Measurements from ENCODE around the gene C12orf76. TPM values are rescaled to one million over a fixed set of nuclear protein-coding genes. Genes with fewer than 3 reads are reported as not detected.

C12orf76 gene
- total and polyA plus RNA-seq, 2 experiments from 2014 or later = 14.3 to 14.5 TPM

- H3K79me2 ChIP-seq (replicated peaks; ENCODE audit: insufficient read depth) = no peaks in the 10 kb centered on the region
- H3K27ac Mint-ChIP-seq = no peak overlapping the region
- no peaks in the 10 kb centered on the region for H3K4me1 Mint-ChIP-seq
Observed at GRCh38 chr12:110084314-110085015, 36.1 kb upstream of the C12orf76 start.

More at GRCh38 chr12:110084314-110085015, 36.1 kb upstream of the C12orf76 start:
- TF ChIP-seq REST (IDR thresholded peaks at IDR 0.05; ENCODE audit: unreplicated experiment) (no peak), ZNF331 (CRISPR knock-in tag; IDR thresholded peaks at IDR 0.05; ENCODE audit: low read depth) (no peak), ZNF114 (CRISPR knock-in tag; IDR thresholded peaks at IDR 0.05) (no peak), CTCF (conservative IDR thresholded peaks at IDR 0.05; ENCODE audit: low read depth in 2 of 2) (no peak), JUNB (IDR thresholded peaks at IDR 0.05; ENCODE audit: unreplicated experiment) (no peak), ETS1 (IDR thresholded peaks at IDR 0.05) (no peak), POLR2AphosphoS5 (IDR thresholded peaks at IDR 0.05; ENCODE audit: low read depth) (no peak), NANOG (IDR thresholded peaks at IDR 0.05; ENCODE audit: borderline replicate concordance) (no peak), EZH2phosphoT487 (IDR thresholded peaks at IDR 0.05; ENCODE audit: unreplicated experiment) (no peak), CREB1 (CRISPR knock-in tag; IDR thresholded peaks at IDR 0.05; ENCODE audit: low read depth) (no peak), ZNF462 (CRISPR knock-in tag; IDR thresholded peaks at IDR 0.05) (no peak), STAT1 (IDR thresholded peaks at IDR 0.05; ENCODE audit: unreplicated experiment) (no peak), EZH2 (IDR thresholded peaks at IDR 0.05; ENCODE audit: low read depth, unreplicated experiment) (no peak)
- H3K4me3 ChIP-seq = no peak overlapping the region
- H3K36me3 ChIP-seq (ENCODE audit: insufficient read depth) = no peaks in the 10 kb centered on the region
- no peak overlapping the region for H3K4me2 ChIP-seq
- H3F3A ChIP-seq (replicated peaks; ENCODE audit: low read depth) = no peaks in the 10 kb centered on the region
- H3K27me3 ChIP-seq (ENCODE audit: insufficient read depth) = no peaks in the 10 kb centered on the region
- H3K27ac ChIP-seq (ENCODE audit: low read depth) = no peak overlapping the region
- H3K36me3 Mint-ChIP-seq (ENCODE audit: low read depth) = no peaks in the 10 kb centered on the region
- H3K9me2 ChIP-seq (ENCODE audit: insufficient read depth) = 0 out of 2 replicates have a peak, but pooled peaks cover 6% of the 10 kb centered on the region
- no peak overlapping the region for H3K4me3 Mint-ChIP-seq
- DNase-seq (ENCODE audit: low spot score) = no peak
- H3K9me3 Mint-ChIP-seq = no peaks in the 10 kb centered on the region
- H2AFZ ChIP-seq = no peak overlapping the region
- ATAC-seq = no peak
- no peaks in the 10 kb centered on the region for H4K20me1 ChIP-seq (replicated peaks; ENCODE audit: insufficient read depth)
- peaks cover 2% of the 10 kb centered on the region for H3K27me3 Mint-ChIP-seq (ENCODE audit: insufficient read depth, low read depth, poor library complexity)
- H3K4me1 ChIP-seq (ENCODE audit: insufficient read depth) = no peaks in the 10 kb centered on the region

Measured in GM23338 (cell line).